ENCODE data around the gene FNDC10. TPM values are rescaled to one million over a fixed set of nuclear protein-coding genes. Genes with fewer than 3 reads are reported as not detected.

FNDC10 gene
- total RNA-seq, 1 donor from 2014 or later, result 2.5 TPM

DNA sequence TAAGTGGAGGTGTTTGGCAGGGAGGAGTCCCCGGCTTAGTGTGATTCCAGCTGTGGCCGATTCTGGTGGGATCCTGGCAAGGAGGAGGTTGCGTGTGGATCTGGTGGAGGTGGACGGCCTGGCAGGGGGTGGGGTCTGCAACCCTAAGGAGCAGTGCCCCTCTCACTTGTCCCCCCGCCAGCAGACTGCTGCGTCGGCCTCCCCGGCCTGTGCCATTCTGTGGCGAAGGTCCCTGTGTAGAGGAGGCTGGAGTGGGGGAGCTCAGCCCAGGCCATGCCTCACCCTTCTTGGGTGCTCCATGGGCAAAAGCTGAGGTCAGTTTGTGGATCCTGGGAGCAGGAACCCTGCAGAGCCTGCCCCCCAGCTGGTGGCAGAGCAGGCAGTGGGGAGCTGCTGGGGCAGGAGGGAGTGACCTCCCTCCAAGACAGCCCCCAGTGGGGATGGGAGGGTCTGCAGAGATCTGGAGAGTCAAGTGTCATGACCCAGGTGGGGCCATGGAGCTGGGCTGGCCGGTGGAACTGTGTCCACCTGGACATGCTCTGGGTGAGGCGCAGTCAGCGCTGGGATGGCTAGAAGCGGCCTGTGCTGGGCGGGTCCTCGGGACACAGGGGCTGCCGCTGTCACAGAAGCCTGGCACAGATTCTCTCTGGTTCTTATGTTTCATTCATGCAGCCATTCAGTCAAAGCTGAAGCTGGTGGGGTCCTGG is 20.7 kb upstream of the FNDC10 start:
- H3K4me1 ChIP-seq, result peaks cover 5% of the 10 kb centered on the region
- H3K27ac ChIP-seq, result no peak overlapping the region
- no peak overlapping the region for H3K27ac Mint-ChIP-seq

GRCh38 chr1:1619917-1620361 is 20.0 kb upstream of the FNDC10 start:
- Histone ChIP-seq H3K79me2 (ENCODE audit: low read depth) (peaks cover 12% of the 10 kb centered on the region), H3K4me1 (peaks cover 5% of the 10 kb centered on the region), H3K9ac (no peak overlapping the region), H3K27ac (no peak overlapping the region), H3K27me3 (no peaks in the 10 kb centered on the region), H4K20me1 (ENCODE audit: low read depth) (peaks cover 41% of the 10 kb centered on the region), H3F3A (ENCODE audit: low read depth) (peaks cover 8% of the 10 kb centered on the region), H3K36me3 (no peaks in the 10 kb centered on the region), H3K9me3 (ENCODE audit: low read depth) (no peaks in the 10 kb centered on the region), H2AFZ (replicated peaks) (no peak overlapping the region), H3K4me2 (no peak overlapping the region), H3K4me3 (no peak overlapping the region)
- no peaks in the 10 kb centered on the region for H3K27me3 Mint-ChIP-seq (ENCODE audit: insufficient read depth, low read depth)
- H3K9me3 Mint-ChIP-seq, result no peaks in the 10 kb centered on the region
- peak overlapping the region; percentile 50 for H3K4me3 Mint-ChIP-seq
- peaks cover 3% of the 10 kb centered on the region for H3K36me3 Mint-ChIP-seq
- H3K27ac Mint-ChIP-seq, result no peak overlapping the region
- no peak for DNase-seq (ENCODE audit: low spot score)
- peaks cover 16% of the 10 kb centered on the region for H3K4me1 Mint-ChIP-seq
- TF ChIP-seq EZH2phosphoT487 (IDR thresholded peaks at IDR 0.05) (no peak), EZH2 (IDR thresholded peaks at IDR 0.05) (no peak)
- TF ChIP-seq, protein P1, sequence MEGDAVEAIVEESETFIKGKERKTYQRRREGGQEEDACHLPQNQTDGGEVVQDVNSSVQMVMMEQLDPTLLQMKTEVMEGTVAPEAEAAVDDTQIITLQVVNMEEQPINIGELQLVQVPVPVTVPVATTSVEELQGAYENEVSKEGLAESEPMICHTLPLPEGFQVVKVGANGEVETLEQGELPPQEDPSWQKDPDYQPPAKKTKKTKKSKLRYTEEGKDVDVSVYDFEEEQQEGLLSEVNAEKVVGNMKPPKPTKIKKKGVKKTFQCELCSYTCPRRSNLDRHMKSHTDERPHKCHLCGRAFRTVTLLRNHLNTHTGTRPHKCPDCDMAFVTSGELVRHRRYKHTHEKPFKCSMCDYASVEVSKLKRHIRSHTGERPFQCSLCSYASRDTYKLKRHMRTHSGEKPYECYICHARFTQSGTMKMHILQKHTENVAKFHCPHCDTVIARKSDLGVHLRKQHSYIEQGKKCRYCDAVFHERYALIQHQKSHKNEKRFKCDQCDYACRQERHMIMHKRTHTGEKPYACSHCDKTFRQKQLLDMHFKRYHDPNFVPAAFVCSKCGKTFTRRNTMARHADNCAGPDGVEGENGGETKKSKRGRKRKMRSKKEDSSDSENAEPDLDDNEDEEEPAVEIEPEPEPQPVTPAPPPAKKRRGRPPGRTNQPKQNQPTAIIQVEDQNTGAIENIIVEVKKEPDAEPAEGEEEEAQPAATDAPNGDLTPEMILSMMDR (IDR thresholded peaks at IDR 0.05), result peak; percentile 42

More for the DNA sequence above, 20.7 kb upstream of the FNDC10 start:
- no peak for DNase-seq (ENCODE audit: low spot score)
- H3K36me3 Mint-ChIP-seq, result peaks cover 3% of the 10 kb centered on the region
- Histone ChIP-seq H3K4me2 (no peak overlapping the region), H3K4me3 (no peak overlapping the region), H4K20me1 (ENCODE audit: low read depth) (peaks cover 40% of the 10 kb centered on the region), H3F3A (ENCODE audit: low read depth) (peaks cover 5% of the 10 kb centered on the region), H3K9ac (no peak overlapping the region), H3K36me3 (no peaks in the 10 kb centered on the region), H3K79me2 (ENCODE audit: low read depth) (peaks cover 11% of the 10 kb centered on the region), H3K9me3 (ENCODE audit: low read depth) (no peaks in the 10 kb centered on the region), H2AFZ (replicated peaks) (no peak overlapping the region), H3K27me3 (no peaks in the 10 kb centered on the region)
- H3K4me1 Mint-ChIP-seq, result peaks cover 15% of the 10 kb centered on the region
- peak overlapping the region; percentile 50 for H3K4me3 Mint-ChIP-seq
- TF ChIP-seq EZH2phosphoT487 (IDR thresholded peaks at IDR 0.05) (no peak), EZH2 (IDR thresholded peaks at IDR 0.05) (no peak)
- TF ChIP-seq, protein P1 (IDR thresholded peaks at IDR 0.05), result no peak
- no peaks in the 10 kb centered on the region for H3K27me3 Mint-ChIP-seq (ENCODE audit: insufficient read depth, low read depth)
- no peaks in the 10 kb centered on the region for H3K9me3 Mint-ChIP-seq

- H3K9me3 Mint-ChIP-seq, result no peaks in the 10 kb centered on the region
- H3K4me2 ChIP-seq, result no peak overlapping the region
- no peak overlapping the region for H3K27ac Mint-ChIP-seq
- DNase-seq (ENCODE audit: low spot score), result no peak
- TF ChIP-seq, protein P1 (IDR thresholded peaks at IDR 0.05), result no peak
- TF ChIP-seq EZH2phosphoT487 (IDR thresholded peaks at IDR 0.05), result no peak
- TF ChIP-seq EZH2 (IDR thresholded peaks at IDR 0.05), result no peak
- peaks cover 14% of the 10 kb centered on the region for H3F3A ChIP-seq (ENCODE audit: low read depth)
- H3K27me3 ChIP-seq, result no peaks in the 10 kb centered on the region
- no peak overlapping the region for H3K9ac ChIP-seq
- peaks cover 55% of the 10 kb centered on the region for H4K20me1 ChIP-seq (ENCODE audit: low read depth)
- H3K4me3 Mint-ChIP-seq, result no peak overlapping the region
- H3K36me3 ChIP-seq, result no peaks in the 10 kb centered on the region
- H3K4me3 ChIP-seq, result no peak overlapping the region
- H3K4me1 ChIP-seq, result peaks cover 11% of the 10 kb centered on the region
- no peaks in the 10 kb centered on the region for H3K27me3 Mint-ChIP-seq (ENCODE audit: insufficient read depth, low read depth)
- peaks cover 26% of the 10 kb centered on the region for H3K79me2 ChIP-seq (ENCODE audit: low read depth)
- peaks cover 6% of the 10 kb centered on the region for H3K36me3 Mint-ChIP-seq
- H3K27ac ChIP-seq, result no peak overlapping the region
- no peaks in the 10 kb centered on the region for H3K9me3 ChIP-seq (ENCODE audit: low read depth)
- H2AFZ ChIP-seq (replicated peaks), result no peak overlapping the region
- H3K4me1 Mint-ChIP-seq, result peaks cover 30% of the 10 kb centered on the region
Observed at GRCh38 chr1:1618396-1619068, 18.6 kb upstream of the FNDC10 start.

Data from neural progenitor cell (in vitro differentiated cells).